Right kidney (tissue), 1 donor: ENCODE results near the gene TOLLIP.

ENCODE experiments used
- DNase-seq: peaks from one replicate; pipeline ENCODE4 v3.0.0-alpha.2; 2016

TOLLIP gene

DNA sequence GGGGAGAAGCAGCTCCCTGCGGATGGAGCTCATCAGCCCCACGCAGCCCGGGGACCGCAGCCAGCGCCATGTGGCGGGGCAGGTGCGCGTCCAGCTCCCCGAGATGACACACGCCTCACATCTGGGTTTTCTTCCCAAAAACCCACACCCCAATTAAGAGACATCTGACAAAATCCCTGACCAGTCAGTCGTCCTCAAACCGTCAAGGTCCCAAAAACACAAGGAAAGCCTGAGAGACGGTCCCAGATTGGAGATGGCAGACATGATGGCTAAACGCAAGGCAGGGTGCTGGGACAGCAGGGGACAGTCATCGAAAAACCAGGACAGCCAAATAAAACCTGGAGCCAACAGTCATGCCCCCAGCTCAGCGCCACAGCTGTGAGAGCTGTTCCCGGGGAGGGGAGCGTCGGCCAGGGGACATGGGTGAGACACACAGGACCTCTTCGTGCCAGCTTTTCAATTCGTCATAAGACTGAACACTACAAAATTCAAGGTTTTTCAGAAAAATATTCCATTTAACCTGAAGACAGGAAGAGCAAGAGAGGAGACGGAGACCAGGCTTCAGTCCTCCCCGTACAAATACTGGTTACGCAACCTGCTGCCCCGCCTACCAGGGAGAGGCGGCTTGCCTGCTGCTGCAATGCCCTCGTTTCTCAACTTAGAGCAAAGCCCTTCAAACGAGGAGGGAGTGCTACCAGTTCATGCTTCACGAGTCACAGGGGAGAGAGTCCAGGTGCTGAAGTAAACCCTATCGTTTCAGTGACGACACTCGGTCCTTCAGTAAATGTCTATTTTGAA lies 10.5 kb downstream of the TOLLIP start:
- DNase-seq = peak; percentile 30

DNA sequence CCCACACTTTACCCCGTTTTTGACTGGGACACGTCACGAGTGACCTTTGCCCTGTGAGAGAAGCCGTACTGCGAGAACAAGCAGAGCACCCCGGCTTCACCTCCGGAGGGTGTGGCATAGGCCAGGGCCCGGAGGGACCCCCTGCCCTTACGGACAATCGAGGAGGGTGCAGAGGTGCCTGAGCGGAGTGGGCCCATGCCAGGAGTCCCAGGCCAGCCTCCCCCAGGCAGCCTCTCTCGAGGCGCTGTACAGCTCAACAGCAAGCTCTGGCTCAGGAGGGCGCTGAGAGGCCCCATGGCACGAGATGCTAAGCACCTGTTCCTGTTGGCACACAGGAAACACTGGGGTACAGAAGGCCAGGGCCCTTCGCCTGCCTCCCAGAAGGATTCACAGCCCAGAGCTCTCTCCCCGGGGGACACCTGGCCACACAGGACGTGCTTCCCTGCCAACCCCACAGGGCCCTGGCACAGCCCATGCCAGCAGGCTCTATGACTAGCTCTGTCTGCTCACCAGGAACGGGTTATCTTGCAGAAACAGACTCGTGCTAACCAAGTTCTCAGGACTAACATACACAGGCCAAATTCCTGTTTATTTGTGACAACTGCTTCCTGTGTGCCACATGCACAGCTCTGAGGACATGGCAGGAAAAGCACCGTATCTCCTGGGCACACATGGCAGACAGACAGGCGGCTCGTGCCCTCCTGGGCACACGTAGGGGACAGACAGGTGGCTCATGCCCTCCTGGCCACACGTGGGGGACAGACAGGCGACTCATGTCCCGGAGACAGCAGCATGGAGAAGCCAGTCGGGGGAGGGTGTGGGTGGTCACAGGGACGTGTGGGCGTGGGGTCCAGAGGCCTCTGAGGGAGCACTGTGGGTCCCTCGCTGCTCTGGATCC lies 11.6 kb downstream of the TOLLIP start:
- no peak for DNase-seq

DNA sequence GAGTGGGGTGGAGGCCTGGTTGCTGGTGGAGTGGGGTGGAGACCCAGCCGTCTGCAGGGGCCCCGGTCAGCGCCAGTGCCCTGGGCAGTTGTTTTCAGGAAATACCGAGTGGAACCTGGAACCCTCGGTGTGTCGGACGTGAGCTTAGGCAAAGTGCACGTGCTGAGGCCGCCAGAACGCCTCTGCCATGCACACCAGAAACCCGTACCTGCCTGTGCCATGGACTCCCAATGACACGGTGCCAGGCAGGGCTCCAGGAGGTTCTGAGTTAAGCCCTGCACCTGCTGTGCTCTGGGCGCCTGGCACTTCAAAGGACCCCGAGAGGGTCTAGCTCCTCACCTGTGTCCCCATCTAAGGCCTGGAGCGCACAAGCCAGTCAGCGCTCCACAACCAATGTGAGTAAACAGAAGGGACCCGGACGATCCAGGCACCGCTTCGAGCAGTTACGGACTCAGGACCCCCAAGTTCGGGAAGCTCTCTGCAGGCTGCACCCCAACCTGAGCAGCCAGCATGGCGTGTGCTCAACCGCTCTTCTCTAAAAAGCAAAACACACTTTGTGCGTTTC lies 12.3 kb downstream of the TOLLIP start:
- no peak for DNase-seq

DNA sequence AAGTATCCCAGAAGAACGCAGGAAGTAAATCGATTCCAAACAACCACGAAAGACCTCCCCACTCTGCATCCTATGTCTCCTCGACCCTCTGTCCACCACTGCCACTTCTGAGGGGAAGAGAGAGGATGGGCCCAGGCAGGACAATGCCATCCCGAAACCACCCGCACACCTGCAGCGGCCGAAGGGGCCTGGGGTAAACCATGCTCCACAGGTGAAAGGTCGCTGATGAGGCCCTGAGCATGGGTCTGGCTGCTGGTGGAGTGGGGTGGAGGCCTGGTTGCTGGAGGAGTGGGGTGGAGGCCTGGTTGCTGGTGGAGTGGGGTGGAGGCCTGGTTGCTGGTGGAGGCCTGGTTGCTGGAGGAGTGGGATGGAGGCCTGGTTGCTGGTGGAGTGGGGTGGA lies 13.1 kb downstream of the TOLLIP start:
- DNase-seq = no peak

DNA sequence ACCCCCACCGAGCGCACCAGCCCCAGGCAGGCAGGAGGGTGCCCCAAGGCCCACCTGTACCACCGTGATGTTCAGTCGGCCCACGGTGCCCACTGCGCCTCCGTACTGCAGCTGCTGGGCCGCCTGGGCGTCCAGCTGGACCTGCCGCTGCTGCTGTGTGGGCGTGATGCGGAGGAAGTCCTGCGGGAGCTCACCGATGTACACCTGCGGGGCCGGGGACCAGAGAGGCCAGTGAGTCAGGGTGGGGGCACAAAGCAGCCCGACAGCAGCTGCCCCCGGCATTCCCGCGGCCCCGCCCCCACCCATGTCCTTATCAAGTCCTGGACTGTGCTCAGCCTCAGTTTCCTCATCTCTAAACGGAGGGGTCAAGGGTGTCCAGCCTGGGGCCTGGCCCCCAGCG lies 13.8 kb downstream of the TOLLIP start:
- DNase-seq = no peak

DNA sequence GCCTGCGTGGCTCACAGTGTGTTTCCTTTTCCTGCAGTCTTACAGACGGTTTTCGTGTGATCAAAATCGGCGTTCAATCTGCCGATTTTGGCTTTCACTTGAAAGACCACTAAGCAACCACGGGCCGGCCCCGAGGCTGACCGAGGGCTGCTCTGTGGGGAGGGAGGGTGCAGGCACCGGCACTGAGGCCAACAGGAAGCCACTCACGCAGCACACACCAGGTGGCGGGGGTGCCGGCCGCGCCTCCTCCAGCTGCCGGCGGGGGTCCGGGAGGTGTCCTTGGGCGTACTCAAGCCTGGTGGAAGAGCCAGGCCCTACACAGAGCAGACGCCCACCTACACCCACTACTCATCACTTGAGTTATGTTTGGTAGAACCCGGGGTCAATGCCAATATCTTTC lies 14.3 kb downstream of the TOLLIP start:
- DNase-seq = no peak

DNA sequence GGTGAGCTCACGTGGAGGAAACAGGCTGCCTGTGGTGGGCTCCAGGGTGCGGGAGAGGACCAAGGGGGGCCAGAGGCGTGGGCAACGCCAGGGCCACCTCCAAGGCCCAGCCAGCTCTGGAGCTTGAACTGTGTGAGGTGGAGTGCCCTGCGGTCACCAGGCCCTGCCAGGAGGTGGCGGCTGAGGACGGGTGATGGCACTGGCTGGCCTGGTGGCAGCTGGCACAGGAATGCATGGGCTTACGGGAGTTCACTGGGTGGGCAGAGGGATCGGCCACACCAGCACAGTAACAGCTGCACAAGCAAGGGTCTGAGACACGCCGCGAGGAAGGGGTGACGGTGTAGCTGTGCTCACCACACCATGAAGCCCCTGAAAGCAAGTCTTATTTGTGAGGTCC lies 15.8 kb downstream of the TOLLIP start:
- no peak for DNase-seq

DNA sequence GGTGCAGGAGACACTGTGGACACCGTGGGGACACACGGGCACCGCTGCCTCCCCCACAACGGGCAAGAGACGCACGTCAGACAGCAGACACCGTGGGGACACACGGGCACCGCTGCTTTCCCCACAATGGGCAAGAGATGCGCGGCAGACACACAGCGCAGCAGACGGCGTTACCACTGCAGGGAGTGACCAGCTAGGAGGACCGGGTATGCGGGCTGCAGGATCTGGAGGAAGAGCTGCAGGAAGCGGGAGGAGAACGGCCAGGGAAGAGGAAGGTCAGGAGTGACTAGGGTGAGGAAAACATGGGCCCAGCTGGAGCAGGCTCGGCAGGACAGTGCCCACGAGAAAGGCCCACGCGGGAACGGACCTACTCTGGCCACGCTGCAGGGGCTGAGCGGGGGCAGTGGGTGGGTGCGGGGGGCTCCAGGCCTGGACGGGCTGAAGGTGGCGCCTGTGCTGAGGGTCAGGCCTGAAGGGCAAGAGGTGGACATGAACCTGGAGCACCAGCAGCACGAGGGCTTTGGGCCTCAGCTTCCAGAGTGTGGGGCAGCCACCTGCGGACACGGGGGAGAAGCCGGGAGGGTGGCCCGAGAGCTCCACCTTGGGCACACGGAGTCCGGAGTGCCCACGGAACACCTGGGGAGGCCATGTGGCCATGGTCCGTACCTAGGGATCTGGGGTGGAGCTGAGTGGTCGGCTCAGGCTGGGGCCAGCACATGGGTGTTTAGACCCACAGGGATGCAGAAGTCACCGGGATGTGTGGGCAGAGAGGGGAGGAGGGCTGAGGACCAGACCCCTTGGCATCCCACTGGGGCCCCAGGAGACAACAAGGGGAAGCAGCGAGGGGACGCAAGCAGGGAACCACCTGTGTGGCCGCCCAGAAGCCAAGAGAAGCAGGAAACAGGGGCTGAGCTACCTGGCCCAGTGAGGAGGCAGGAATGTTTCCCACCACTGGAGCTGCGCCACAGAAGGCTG lies 16.5 kb downstream of the TOLLIP start:
- DNase-seq = no peak

DNA sequence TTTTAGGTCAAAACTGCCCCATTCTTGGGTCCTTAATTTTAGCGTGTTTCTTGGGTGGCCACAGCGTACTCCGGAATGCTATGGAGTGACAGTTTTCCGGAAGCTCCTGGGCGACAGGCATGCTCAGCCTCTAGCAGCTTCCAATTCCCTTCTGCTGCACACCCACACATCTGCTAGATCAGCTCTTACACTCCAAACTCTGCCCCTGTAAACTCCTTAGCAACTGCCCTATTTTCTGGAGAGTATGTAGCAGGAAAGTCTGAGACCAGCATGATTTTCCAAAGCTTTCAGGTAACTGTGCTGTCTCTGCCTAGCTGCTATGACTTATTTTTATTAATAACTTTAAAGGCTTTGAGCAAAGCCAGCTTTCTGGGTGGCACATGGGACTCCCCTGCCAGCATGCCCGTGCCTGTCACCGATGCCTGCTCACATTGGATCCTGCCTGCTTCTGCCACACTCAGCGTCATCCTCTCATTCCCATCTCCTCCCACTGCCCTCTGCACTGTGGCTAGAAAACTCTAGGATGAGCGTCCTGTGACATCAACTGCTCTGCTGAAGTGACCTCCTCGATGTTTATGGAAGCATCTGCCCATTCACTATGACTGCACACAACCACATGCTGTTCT lies 17.3 kb downstream of the TOLLIP start:
- no peak for DNase-seq

DNA sequence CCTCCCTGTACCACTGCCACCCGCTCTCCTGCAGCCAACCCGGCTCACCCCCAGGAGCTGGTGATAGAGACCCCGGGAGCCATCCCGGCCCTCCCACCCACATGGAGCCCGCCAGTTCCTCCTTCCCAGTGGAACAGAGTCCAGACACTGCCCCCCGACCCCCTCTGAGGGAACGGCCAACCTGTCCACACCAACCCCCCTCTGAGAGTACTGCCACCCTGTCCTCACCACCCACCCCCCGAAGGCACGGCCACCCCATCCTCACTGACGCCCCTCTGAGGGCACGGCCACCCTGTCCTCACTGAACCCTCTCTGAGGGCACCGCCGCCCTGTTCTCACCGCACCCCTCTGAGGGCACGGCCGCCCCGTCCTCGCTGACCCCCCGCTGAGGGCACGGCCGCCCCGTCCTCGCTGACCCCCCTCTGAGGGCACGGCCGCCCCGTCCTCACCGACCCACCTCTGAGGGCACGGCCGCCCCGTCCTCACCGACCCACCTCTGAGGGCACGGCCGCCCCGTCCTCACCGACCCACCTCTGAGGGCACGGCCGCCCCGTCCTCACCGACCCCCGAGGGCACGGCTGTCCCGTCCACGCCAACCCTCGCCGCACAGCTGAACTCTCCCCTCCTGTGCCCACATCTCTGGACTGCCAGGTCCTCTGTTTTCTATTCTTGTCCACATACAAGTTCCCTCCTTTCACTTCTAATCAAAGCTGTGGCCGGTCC lies 18.0 kb downstream of the TOLLIP start:
- DNase-seq = no peak

DNA sequence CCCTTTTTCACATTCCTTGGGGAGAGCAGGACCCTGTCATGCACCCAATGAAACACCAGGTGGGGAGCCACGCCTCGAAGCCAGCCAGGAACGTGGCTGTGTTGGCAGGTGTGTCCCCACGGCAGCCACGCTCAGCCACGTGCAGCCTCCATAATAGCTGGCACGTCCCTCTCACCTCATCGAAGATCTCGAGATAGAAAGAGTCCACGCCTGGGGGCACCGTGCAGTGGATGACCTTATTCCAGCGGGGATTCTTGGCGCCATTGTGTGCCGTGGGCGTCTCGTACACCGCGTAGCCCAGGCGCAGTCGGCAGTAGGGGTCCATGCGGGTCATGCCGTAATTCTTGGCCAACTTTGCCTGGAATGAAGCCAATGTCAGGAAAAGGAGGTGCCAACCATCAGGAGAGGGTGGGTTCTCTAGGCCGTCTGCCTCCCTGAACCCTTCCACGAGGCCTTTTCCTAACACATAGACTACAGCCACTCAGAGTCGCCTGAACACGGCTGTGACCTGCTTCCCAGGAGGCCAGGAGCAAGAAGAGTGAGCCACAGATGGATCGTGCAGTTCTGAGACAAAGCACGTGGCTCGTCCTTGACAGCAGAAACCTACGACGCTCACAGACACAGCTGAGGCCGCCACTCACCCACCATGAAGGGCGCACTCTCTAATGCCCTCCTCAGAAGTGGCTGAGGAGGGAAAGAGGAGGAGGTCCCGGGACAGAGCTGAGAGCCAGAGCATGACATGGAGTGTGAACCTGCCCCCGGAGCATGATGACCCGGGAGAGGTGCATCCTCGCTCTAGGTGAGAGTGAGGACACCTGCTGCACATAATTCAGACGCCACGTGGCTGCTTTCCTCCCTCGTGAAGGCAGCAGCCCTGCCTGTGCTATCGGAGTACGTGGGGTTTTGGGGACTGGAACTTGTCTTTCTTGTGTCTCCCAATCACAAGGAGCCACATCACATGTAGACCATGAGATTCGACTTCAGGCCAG lies 19.1 kb downstream of the TOLLIP start:
- DNase-seq = no peak

DNA sequence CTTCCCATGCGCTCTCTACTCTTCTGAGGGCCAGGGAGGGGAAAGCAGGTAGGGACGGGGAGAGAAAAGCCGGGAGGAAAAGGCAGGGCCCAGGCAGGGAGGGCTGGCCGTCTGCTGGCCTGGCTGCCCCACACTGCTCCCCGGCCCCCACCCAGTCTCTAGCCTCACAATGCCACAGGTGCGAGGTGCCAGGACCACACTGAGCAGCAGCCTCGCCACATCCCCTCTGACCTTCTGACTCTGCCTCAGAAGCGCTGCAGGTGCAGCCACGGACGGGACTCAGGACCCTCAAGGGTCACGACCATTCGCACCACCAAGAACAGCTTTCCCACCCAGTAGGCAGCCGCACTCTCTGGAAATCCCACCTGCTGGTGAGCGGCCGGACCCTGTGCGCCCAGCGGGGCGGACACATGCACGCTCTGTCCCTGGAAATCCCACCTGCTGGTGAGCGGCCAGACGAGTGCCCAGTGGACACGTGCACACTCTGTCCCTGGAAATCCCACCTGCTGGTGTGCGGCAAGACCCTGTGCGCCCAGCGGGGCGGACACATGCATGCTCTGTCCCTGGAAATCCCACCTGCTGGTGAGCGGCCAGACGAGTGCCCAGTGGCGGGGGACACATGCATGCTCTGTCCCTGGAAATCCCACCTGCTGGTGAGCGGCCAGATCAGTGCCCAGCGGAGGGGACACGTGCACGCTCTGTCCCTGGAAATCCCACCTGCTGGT lies 20.1 kb downstream of the TOLLIP start:
- no peak for DNase-seq

DNA sequence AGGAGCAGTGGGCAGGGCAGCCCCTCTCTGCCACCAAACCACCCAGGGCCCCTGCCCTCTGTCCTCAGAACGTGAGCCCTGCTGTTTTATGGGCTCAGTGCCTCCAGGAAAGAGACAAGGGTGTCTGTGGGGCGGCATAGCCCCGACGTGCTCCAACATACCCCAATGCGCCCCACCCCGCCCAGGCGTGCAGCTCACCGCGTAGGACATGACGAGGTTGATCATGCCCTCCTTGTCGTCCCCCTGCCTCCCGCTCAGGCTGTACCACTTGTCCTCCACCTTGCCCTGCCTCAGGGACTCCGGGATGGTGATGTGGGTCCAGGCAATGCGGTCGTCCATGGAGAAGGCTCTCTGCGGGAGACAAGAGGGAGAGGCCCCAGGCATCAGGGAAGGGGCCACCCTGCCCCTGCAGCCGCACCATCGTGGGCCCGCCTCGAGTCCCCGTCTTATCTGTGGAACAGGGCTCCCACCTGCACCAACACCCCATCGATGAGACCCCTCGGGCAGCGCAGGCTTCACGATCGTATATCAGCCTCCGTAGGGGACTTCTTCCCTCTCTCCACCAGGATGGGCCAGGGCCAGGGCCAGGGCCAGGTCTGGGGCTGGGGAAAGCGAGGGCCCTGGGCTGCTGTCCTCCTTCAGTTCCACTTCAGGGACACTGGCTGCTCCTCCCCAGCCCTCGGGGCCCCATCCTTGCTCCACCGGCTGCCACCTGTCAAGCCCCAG lies 20.8 kb downstream of the TOLLIP start:
- DNase-seq = no peak

DNA sequence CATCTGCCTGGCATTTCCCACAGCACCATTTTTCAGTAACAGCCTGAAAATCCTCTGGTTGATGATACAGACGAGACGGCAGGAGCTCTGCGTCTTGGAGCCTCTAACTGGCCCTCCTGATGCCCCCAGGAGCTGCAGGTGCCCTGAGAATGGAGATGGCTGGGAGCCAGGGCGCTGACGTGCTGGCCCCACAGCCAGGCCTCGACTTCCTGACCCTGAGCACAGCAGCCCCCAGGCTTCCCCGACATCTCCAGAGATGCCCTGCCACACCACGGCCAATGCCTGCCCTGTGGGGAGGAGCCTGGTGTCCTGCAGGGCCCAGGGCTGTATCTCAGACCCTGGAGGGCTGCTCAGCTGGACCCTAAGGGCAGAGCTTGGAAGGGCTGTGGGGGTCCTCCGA lies 21.5 kb downstream of the TOLLIP start:
- no peak for DNase-seq

DNA sequence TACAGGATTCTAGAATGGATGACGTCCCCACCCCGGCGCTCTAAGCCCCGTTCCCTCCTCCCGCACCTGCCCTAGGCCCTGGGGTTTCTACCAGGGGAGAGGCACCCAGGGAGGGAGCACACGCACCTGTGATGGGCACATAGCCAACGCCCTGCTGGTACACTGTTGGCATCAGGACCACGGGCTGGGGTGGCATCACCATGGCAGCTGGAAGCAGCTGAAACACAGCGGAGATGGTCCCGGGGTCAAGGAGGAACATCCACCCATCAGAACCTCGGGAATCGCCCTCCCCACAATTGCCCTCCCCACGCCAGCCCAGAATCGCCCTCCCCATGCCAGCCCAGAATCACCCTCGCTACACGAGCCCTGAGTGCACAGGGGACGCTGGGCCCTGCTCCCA lies 23.6 kb downstream of the TOLLIP start:
- DNase-seq = no peak

DNA sequence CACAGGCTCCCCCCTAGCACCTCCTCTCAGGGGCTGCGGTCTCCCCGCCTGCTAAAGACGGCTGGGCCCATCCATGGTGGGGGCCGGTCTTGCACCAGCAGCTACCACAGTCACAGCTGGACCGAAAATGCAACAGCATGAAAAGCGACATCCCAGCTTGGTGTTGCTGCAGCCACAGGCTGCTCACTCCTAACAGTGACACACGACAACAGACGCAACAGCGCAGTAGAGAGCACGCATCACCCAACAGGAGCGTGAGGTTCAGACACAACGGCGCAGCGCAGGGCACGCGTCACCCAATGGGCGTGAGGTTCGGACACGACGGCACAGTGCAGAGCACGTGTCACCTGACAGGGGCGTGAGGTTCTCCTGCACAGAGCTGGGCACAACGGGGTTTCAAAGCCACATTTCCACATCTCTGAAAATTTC lies 24.1 kb downstream of the TOLLIP start:
- DNase-seq = no peak

DNA sequence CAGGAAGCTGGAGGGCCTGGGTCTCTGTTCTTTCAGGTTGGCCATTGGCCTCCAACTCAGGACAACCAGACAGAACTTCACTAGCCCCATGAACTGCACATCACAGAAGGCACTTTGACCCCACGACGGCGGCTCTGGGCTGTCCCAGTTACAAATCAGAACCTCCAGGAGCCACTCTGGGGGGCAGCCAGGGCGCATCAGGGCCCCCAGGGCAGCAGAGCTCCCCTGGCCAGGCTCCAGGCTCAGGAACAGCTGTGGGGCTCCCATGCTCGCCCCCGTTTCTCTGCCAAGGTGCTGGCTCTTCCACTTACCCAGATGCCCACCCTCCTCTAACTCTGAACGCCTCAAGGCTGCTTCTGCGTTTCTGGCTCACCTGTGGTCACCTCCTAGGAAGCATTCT lies 25.5 kb downstream of the TOLLIP start:
- no peak for DNase-seq

DNA sequence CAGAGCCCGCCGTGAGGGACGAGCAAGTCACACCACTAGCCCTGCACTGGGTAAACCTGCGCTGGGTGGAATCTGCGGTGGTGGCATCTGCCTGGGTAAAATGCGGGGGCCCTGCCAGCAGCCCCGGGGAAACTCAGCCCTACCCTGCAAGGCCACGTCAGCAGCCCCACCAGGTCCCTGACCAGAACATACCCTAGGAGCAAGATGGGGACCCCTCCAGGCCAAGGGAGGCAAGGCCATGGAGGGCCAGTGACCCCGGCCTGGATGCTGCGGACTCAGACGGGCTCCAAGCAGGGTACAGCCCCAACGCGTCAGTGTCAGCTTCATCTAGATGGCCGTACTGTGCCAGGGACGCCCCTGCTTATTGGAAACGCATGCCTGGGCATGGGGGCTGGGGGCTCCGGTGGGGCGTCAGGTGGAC lies 26.3 kb downstream of the TOLLIP start:
- DNase-seq = no peak
